GM18951 (cell line): ENCODE data around the gene AIMP1.

Experiments
- POLR2A ChIP-seq: IDR thresholded peaks from 4 replicates; pipeline ENCODE4 v1.6.1; 2011; ENCODE audit warnings: mild to moderate bottlenecking; ENCODE audit not compliant: insufficient read length, insufficient read depth; ENCODE audit errors: extremely low read depth
- in situ Hi-C: fragments of 300-500 bp; cut with MboI; formaldehyde crosslinking; loops from one replicate; pipeline ENCODE4 v1.12.0; 2022; ENCODE audit warnings: low sequenced_read_pairs, mixed read lengths, inconsistent platforms; ENCODE audit not compliant: unreplicated experiment

The AIMP1 gene

GRCh38 chr4:106343865-106344646 lies 27.7 kb downstream of the AIMP1 start:
- TF ChIP-seq POLR2A: no peak
- in situ Hi-C loops: no loop called here

DNA sequence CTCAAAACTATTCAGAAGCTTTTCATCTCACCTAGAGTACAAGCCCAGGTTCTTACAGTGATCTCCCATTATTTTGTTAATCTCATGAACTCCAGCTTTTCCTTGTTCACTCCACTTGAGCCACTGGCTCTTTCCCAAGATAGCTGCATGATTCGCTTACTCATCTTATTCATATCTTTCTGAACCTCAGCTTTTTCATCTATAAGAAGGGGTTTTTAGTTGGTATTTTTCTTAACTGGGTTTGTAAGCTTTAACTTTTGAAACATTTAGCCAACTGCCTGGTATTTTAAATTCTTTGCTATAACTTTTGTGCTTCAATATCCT lies 28.3 kb downstream of the AIMP1 start:
- in situ Hi-C loops: no loop called here
- TF ChIP-seq POLR2A: no peak

- TF ChIP-seq POLR2A: no peak
- in situ Hi-C loops: no loop called here
Observed at GRCh38 chr4:106347167-106347566, 30.8 kb downstream of the AIMP1 start.

DNA sequence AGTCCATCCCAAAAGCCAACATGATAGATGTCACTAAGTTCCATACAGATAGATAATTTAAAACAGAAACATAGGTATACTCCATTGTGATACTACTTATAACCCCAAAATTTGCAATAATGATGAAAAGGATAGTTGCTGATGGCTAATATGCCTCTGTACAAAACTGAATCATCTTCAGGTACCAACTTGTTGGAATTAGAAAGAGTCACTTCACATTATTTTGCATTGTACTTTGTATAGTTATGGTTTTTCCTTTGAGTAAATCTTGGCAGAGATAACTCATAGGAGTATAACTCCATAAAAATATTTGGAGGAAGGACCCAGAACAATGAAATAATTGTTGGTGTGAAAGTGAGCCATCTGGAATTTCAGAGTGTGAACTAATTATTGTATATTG lies 34.7 kb downstream of the AIMP1 start:
- no peak for TF ChIP-seq POLR2A

DNA sequence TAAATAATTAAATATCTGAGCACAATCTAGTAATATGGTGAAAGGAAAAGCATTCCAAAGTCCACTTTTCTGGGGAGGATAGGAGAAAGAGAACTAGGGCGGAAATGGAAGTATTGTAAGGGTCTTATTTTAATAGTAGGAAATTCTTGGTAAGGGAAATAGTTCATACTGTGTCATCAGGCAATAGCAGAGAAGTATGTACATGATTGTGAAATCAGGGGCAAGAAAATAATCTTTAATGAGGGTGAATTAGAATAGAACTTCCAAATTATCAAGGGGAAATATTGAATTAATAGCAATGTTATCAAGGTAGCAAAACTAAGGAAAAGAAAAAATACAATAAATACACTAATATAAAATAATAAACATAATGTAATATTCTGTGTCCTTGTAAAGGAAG lies 37.4 kb downstream of the AIMP1 start:
- TF ChIP-seq POLR2A: no peak
- in situ Hi-C loops: no loop called here

More for the DNA sequence above, 34.7 kb downstream of the AIMP1 start:
- in situ Hi-C loops: no loop called here

DNA sequence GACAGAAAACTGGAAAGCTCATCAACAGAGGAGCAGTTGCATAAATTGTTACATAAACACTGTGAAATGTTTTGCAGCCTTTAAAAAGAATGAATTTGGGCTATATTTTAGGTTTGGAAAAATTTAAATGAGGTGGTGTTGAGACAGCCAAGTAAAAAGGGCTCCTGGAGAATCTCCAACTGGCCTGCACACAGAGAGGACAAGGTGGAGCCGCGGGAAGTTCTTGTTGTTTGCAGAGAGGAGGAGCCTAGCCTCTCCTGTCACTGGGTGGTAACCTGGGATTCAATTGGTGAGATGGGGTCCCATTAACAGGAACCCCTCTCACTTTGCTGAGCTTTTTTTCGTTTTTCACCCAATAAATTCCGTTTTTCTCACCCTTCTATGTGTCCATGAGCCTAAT lies 38.8 kb downstream of the AIMP1 start:
- TF ChIP-seq POLR2A: no peak
- in situ Hi-C loops: no loop called here

DNA sequence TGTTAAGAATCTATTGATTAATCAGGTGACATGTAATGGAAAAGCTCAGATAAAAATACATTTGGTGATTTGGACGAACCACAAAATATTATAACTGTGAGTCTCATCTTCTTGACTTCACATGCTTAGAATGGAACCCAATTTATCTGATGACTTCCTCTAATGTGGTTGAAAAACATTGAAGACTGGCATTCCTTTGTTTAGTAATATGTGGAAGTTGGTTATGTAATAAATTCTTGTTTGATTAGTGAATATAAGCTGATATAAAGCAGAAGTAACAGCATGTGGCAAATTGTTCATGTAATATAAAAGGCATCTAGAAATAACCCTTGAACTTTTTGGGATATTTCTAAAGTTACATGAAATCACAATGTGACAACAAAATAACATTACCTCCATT lies 42.5 kb downstream of the AIMP1 start:
- in situ Hi-C loops: no loop called here
- TF ChIP-seq POLR2A: no peak

GRCh38 chr4:106362086-106362825 lies 45.9 kb downstream of the AIMP1 start:
- in situ Hi-C loops: no loop called here
- TF ChIP-seq POLR2A: no peak

GRCh38 chr4:106364282-106364681 lies 47.9 kb downstream of the AIMP1 start:
- in situ Hi-C loops: no loop called here
- TF ChIP-seq POLR2A: no peak

- in situ Hi-C loops: no loop called here
- no peak for TF ChIP-seq POLR2A
Observed at GRCh38 chr4:106365613-106366012, 49.3 kb downstream of the AIMP1 start.

GRCh38 chr4:106366026-106366425 lies 49.7 kb downstream of the AIMP1 start:
- in situ Hi-C loops: no loop called here
- TF ChIP-seq POLR2A: no peak

DNA sequence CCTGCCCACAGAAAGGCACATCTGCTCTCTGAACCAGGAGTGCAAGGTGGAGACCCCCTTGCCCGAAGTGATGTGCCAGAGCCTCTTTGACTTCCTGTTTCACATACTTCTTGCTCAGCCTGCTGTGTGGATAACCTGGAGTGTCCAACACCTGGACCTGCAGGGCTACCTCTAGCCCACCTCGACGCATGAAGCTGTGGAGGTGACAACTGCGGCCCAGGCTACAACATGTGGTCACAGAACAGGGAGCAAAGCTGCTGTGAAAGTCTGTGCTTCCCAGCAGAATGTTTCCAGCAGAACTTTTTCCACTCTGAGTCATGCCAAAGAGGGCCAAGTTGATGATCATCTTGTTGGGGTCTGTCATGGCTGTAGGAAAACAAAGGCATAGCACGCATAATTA lies 50.7 kb downstream of the AIMP1 start:
- in situ Hi-C loops: no loop called here
- TF ChIP-seq POLR2A: no peak

DNA sequence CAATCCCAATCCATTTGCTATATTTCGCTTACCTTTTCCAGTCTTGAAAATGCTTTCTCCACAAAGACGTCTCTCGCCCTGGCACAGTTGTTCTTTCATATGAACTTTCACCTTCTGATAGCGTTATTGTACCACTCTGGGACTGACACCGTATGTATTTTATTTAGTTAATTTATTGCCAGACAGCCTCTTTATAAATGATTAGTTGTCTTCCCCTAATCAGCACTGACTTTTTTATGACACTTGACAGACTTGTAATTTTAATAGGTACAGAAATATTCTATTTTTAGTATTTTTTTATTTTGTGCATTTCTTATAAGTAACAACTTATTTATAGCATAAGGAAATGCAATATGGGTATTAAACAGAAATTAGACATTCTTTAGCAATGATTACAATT lies 52.3 kb downstream of the AIMP1 start, which contains the start of gene GIMD1:
TSS of gene GIMD1 (minus strand) at position 101 of the 400 bp plus-strand sequence. CDS start 1,343 bp downstream, outside the sequence.
- in situ Hi-C loops: no loop called here

More for the DNA sequence above, 52.3 kb downstream of the AIMP1 start, which contains the start of gene GIMD1:
- TF ChIP-seq POLR2A: no peak
